HFFc6 (cell line): ENCODE results near the gene AP4M1. TPM values are rescaled to one million over a fixed set of nuclear protein-coding genes. Genes with fewer than 3 reads are reported as not detected.

ENCODE experiments used
- DNase-seq: peaks from one replicate; pipeline ENCODE4 v3.0.0-alpha.2; 2018
- H3K27ac Mint-ChIP-seq: 2 replicates; pipeline ENCODE4 v1.8.0; 2020; ENCODE audit warnings: mild to moderate bottlenecking, mixed read lengths
- H3K27me3 Mint-ChIP-seq: 2 replicates; pipeline ENCODE4 v1.8.0; 2021; ENCODE audit warnings: mild to moderate bottlenecking, moderate library complexity, mixed read lengths; ENCODE audit not compliant: insufficient read depth
- H3K36me3 Mint-ChIP-seq: 2 replicates; pipeline ENCODE4 v1.8.0; 2021; ENCODE audit warnings: low read depth, mixed read lengths
- H3K4me1 Mint-ChIP-seq: 2 replicates; pipeline ENCODE4 v1.8.0; 2020; ENCODE audit warnings: low read depth, mixed read lengths
- H3K4me3 Mint-ChIP-seq: 2 replicates; pipeline ENCODE4 v1.8.0; 2020; ENCODE audit warnings: mild to moderate bottlenecking, moderate library complexity, mixed read lengths
- H3K9me3 Mint-ChIP-seq: 2 replicates; pipeline ENCODE4 v1.8.0; 2020; ENCODE audit warnings: mild to moderate bottlenecking, mixed read lengths
- CTCF ChIP-seq: fragments of 200-600 bp; sonication (generic); IDR thresholded peaks from 2 replicates; pipeline ENCODE4 v1.5.0; 2021; ENCODE audit warnings: antibody characterized with exemption, mild to moderate bottlenecking
- total RNA-seq, 6 experiments: library from RNA; stranded (reverse); fragmentation: NEBNext Ultra II Directional; extraction: Animal tissue kit (Norgen Biotek cat#: 25700); gene quantifications; 2 replicates in 1 of 6; 3 replicates in 5 of 6; pipeline ENCODE4 v1.2.3, GENCODE V29; 2021

Gene AP4M1
- total RNA-seq, 6 experiments from 2014 or later, result 20.2 to 24.5 (median 21.9) TPM

GRCh38 chr7:100085515-100085914 is 15.9 kb upstream of the AP4M1 start:
- TF ChIP-seq CTCF, result no peak
- no peaks in the 10 kb centered on the region for H3K9me3 Mint-ChIP-seq
- no peak overlapping the region for H3K4me3 Mint-ChIP-seq
- H3K4me1 Mint-ChIP-seq, result peaks cover 59% of the 10 kb centered on the region
- DNase-seq, result no peak
- peak overlapping the region; percentile 90 for H3K27ac Mint-ChIP-seq
- H3K27me3 Mint-ChIP-seq, result peaks cover 2% of the 10 kb centered on the region
- peaks cover 11% of the 10 kb centered on the region for H3K36me3 Mint-ChIP-seq

GRCh38 chr7:100087055-100087750 is 14.2 kb upstream of the AP4M1 start:
- Mint-ChIP-seq H3K36me3 (peaks cover 21% of the 10 kb centered on the region), H3K27ac (peak overlapping the region; percentile 90), H3K4me1 (peaks cover 70% of the 10 kb centered on the region), H3K9me3 (no peaks in the 10 kb centered on the region), H3K27me3 (peaks cover 2% of the 10 kb centered on the region), H3K4me3 (peak overlapping the region; percentile 92)
- TF ChIP-seq CTCF, result no peak
- DNase-seq, result peak; percentile 98

GRCh38 chr7:100088095-100088620 is 13.3 kb upstream of the AP4M1 start:
- TF ChIP-seq CTCF, result no peak
- peaks cover 2% of the 10 kb centered on the region for H3K27me3 Mint-ChIP-seq
- peak overlapping the region; percentile 92 for H3K4me3 Mint-ChIP-seq
- peak overlapping the region; percentile 90 for H3K27ac Mint-ChIP-seq
- H3K4me1 Mint-ChIP-seq, result peaks cover 69% of the 10 kb centered on the region
- DNase-seq, result no peak
- no peaks in the 10 kb centered on the region for H3K9me3 Mint-ChIP-seq
- peaks cover 31% of the 10 kb centered on the region for H3K36me3 Mint-ChIP-seq

- TF ChIP-seq CTCF, result no peak
- Mint-ChIP-seq H3K4me3 (peak within 1 kb of the TSS; percentile 92), H3K4me1 (peaks cover 73% of the 10 kb centered on the region)
Observed at GRCh38 chr7:100088621-100089457, 12.6 kb upstream of the AP4M1 start, which contains the start of gene COPS6. Gene COPS6, plus strand, starts transcription at chr7:100088969. Its CDS starts 22 bp downstream, at chr7:100088991.

GRCh38 chr7:100089458-100090196 is 11.8 kb upstream of the AP4M1 start:
- no peak for TF ChIP-seq CTCF
- H3K27ac Mint-ChIP-seq, result peak overlapping the region; percentile 90
- H3K36me3 Mint-ChIP-seq, result peaks cover 38% of the 10 kb centered on the region
- peak overlapping the region; percentile 92 for H3K4me3 Mint-ChIP-seq
- H3K4me1 Mint-ChIP-seq, result peaks cover 74% of the 10 kb centered on the region
- peaks cover 2% of the 10 kb centered on the region for H3K27me3 Mint-ChIP-seq
- H3K9me3 Mint-ChIP-seq, result no peaks in the 10 kb centered on the region
- DNase-seq, result peak; percentile 53

More at GRCh38 chr7:100088621-100089457, 12.6 kb upstream of the AP4M1 start, which contains the start of gene COPS6:
- peak; percentile 67 for DNase-seq
- peaks cover 2% of the 10 kb centered on the region for H3K27me3 Mint-ChIP-seq
- H3K27ac Mint-ChIP-seq, result peak within 1 kb of the TSS; percentile 90
- H3K36me3 Mint-ChIP-seq, result peaks cover 38% of the 10 kb centered on the region
- H3K9me3 Mint-ChIP-seq, result no peaks in the 10 kb centered on the region
